ENCODE measurements around the gene SDCBP2.

GRCh38 chr20:1294497-1294896, 34.4 kb downstream of the SDCBP2 start:
- no peak for TF ChIP-seq CTCF (IDR thresholded peaks at IDR 0.05)
- TF ChIP-seq TCF7 (CRISPR knock-in tag; IDR thresholded peaks at IDR 0.05; ENCODE audit: low read depth): no peak
